H9 (cell line): ENCODE measurements around the gene AXIN2. TPM values are rescaled to one million over a fixed set of nuclear protein-coding genes. Genes with fewer than 3 reads are reported as not detected.

ENCODE experiments used
- DNase-seq: peaks from one replicate; pipeline ENCODE4 v3.0.0-alpha.2; 2017
- H2AFZ ChIP-seq: one replicate; pipeline ENCODE4 v1.6.1; 2013; ENCODE audit warnings: mild to moderate bottlenecking, low read length, control low read depth, moderate library complexity
- H2AK5ac ChIP-seq: 2 replicates; pipeline ENCODE4 v1.6.1; 2013; ENCODE audit warnings: low read length, control low read depth, mixed read lengths; ENCODE audit not compliant: insufficient read length
- H2BK120ac ChIP-seq: one replicate; pipeline ENCODE4 v1.6.1; 2013; ENCODE audit warnings: low read depth, mild to moderate bottlenecking, low read length, control low read depth, inconsistent platforms; ENCODE audit not compliant: poor library complexity, severe bottlenecking
- H2BK12ac ChIP-seq: 2 replicates; pipeline ENCODE4 v1.6.1; 2013; ENCODE audit warnings: low read length, control low read depth, mixed read lengths, low read depth; ENCODE audit not compliant: insufficient read length
- H2BK15ac ChIP-seq: 2 replicates; pipeline ENCODE4 v1.6.1; 2013; ENCODE audit warnings: low read depth, low read length, control low read depth
- H2BK20ac ChIP-seq: one replicate; pipeline ENCODE4 v1.6.1; 2013; ENCODE audit warnings: low read depth, mild to moderate bottlenecking, low read length, control low read depth, inconsistent platforms; ENCODE audit not compliant: poor library complexity, severe bottlenecking
- H2BK5ac ChIP-seq: 2 replicates; pipeline ENCODE4 v1.6.1; 2013; ENCODE audit warnings: low read length, control low read depth, mixed read lengths; ENCODE audit not compliant: insufficient read length
- H3K14ac ChIP-seq: 2 replicates; pipeline ENCODE4 v1.6.1; 2013; ENCODE audit warnings: low read length, control low read depth; ENCODE audit not compliant: insufficient read depth
- H3K18ac ChIP-seq: 2 replicates; pipeline ENCODE4 v1.6.1; 2013; ENCODE audit warnings: low read depth, mild to moderate bottlenecking, mixed read lengths, low read length, control low read depth; ENCODE audit not compliant: insufficient read length
- H3K23ac ChIP-seq: 2 replicates; pipeline ENCODE4 v1.6.1; 2013; ENCODE audit warnings: low read length, control low read depth, mixed read lengths, low read depth; ENCODE audit not compliant: insufficient read length
- H3K23me2 ChIP-seq: 2 replicates; pipeline ENCODE4 v1.6.1; 2013; ENCODE audit warnings: low read depth, mild to moderate bottlenecking, mixed read lengths, low read length, control low read depth; ENCODE audit not compliant: insufficient read length, poor library complexity, severe bottlenecking
- H3K27ac ChIP-seq: 2 replicates; pipeline ENCODE4 v1.5.1; 2013; ENCODE audit warnings: low read length, control low read depth, mixed read lengths, low read depth; ENCODE audit not compliant: insufficient read length
- H3K27me3 ChIP-seq: 2 replicates; pipeline ENCODE4 v1.6.1; 2013; ENCODE audit warnings: low read length, control low read depth, inconsistent platforms; ENCODE audit not compliant: insufficient read depth
- H3K4ac ChIP-seq: 2 replicates; pipeline ENCODE4 v1.6.1; 2013; ENCODE audit warnings: low read depth, mild to moderate bottlenecking, control low read depth, inconsistent platforms, low read length, moderate library complexity
- H3K4me1 ChIP-seq: 2 replicates; pipeline ENCODE4 v1.6.1; 2013; ENCODE audit warnings: low read length, control low read depth, inconsistent platforms; ENCODE audit not compliant: insufficient read depth
- H3K4me2 ChIP-seq: 2 replicates; pipeline ENCODE4 v1.6.1; 2013; ENCODE audit warnings: low read length, control low read depth, mixed read lengths; ENCODE audit not compliant: insufficient read length, insufficient read depth
- H3K56ac ChIP-seq: 2 replicates; pipeline ENCODE4 v1.6.1; 2013; ENCODE audit warnings: low read depth, mild to moderate bottlenecking, mixed read lengths, low read length, control low read depth; ENCODE audit not compliant: insufficient read length
- H3K79me1 ChIP-seq: 2 replicates; pipeline ENCODE4 v1.6.1; 2013; ENCODE audit warnings: low read depth, mild to moderate bottlenecking, moderate library complexity, low read length, control low read depth, inconsistent platforms; ENCODE audit not compliant: insufficient read depth, poor library complexity, severe bottlenecking
- H3K79me2 ChIP-seq: 2 replicates; pipeline ENCODE4 v1.6.1; 2013; ENCODE audit warnings: low read length, control low read depth, inconsistent platforms; ENCODE audit not compliant: insufficient read depth
- H3K9ac ChIP-seq: 2 replicates; pipeline ENCODE4 v1.6.1; 2013; ENCODE audit warnings: low read length, control low read depth, mixed read lengths; ENCODE audit not compliant: insufficient read length; ENCODE audit errors: extremely low read depth
- H3K9me3 ChIP-seq: one replicate; pipeline ENCODE4 v1.6.1; 2013; ENCODE audit warnings: low read depth, low read length, inconsistent platforms; ENCODE audit not compliant: control insufficient read depth
- H3T11ph ChIP-seq: one replicate; pipeline ENCODE4 v1.6.1; 2013; ENCODE audit warnings: mild to moderate bottlenecking, low read length, control low read depth, inconsistent platforms
- H4K20me1 ChIP-seq: one replicate; pipeline ENCODE4 v1.6.1; 2013; ENCODE audit not compliant: control insufficient read depth, insufficient read length, insufficient read depth
- H4K5ac ChIP-seq: 2 replicates; pipeline ENCODE4 v1.6.1; 2013; ENCODE audit warnings: low read depth, mild to moderate bottlenecking, mixed read lengths, low read length, control low read depth; ENCODE audit not compliant: insufficient read length
- H4K8ac ChIP-seq: replicated peaks from 2 replicates; pipeline ENCODE4 v1.6.1; 2013; ENCODE audit warnings: low read length, control low read depth, mixed read lengths, low read depth; ENCODE audit not compliant: insufficient read length
- H4K91ac ChIP-seq: 2 replicates; pipeline ENCODE4 v1.6.1; 2013; ENCODE audit warnings: low read depth, mild to moderate bottlenecking, moderate library complexity, mixed read lengths, low read length, control low read depth; ENCODE audit not compliant: insufficient read length
- H3K27ac Mint-ChIP-seq, 3 experiments: 2 replicates in 2 of 3; 3 replicates in 1 of 3; pipeline ENCODE4 v1.8.0; 2020 to 2021; ENCODE audit warnings: mixed read lengths in 3 of 3, mild to moderate bottlenecking in 1 of 3, moderate library complexity in 1 of 3
- H3K27me3 Mint-ChIP-seq: 2 replicates; pipeline ENCODE4 v1.8.0; 2021; ENCODE audit warnings: low read depth, mild to moderate bottlenecking, moderate library complexity, mixed read lengths
- H3K36me3 Mint-ChIP-seq, 3 experiments: 2 replicates in 2 of 3; 3 replicates in 1 of 3; pipeline ENCODE4 v1.8.0; 2020 to 2021; ENCODE audit warnings: low read depth in 3 of 3, mixed read lengths in 3 of 3; ENCODE audit not compliant: insufficient read depth in 1 of 3
- H3K4me1 Mint-ChIP-seq, 2 experiments: 2 replicates each; pipeline ENCODE4 v1.8.0; 2020; ENCODE audit warnings: mixed read lengths in 2 of 2
- H3K4me3 Mint-ChIP-seq, 2 experiments: 2 replicates in 1 of 2; 3 replicates in 1 of 2; pipeline ENCODE4 v1.8.0; 2020 to 2021; ENCODE audit warnings: mild to moderate bottlenecking in 2 of 2, mixed read lengths in 2 of 2, moderate library complexity in 1 of 2
- H3K9me3 Mint-ChIP-seq, 2 experiments: 2 replicates in 1 of 2; 3 replicates in 1 of 2; pipeline ENCODE4 v1.8.0; 2020; ENCODE audit warnings: mild to moderate bottlenecking in 2 of 2, mixed read lengths in 2 of 2, moderate library complexity in 1 of 2
- CTCF ChIP-seq: fragments of 200-600 bp; sonication (generic); conservative IDR thresholded peaks from 3 replicates; pipeline ENCODE4 v1.8.0; 2021; ENCODE audit warnings: antibody characterized with exemption, mild to moderate bottlenecking
- WGBS: extraction: QIAGEN DNeasy Blood & Tissue Kit; methylation state at CpG from one replicate; pipeline ENCODE4 v1.1.7; 2013; ENCODE audit warnings: missing lambda C conversion rate, low lambda C conversion rate, mixed read lengths; ENCODE audit not compliant: insufficient read length; ENCODE audit errors: extremely low coverage; 5-methylcytosine and 5-hydroxymethylcytosine counted together
- long read RNA-seq: library from polyadenylated mRNA; unstranded; transcript quantifications from one replicate; pipeline ENCODE4 v2.0.0, GENCODE V29; 2020
- total RNA-seq: library from RNA; stranded (reverse); gene quantifications from 2 replicates; pipeline ENCODE4 v1.2.1, GENCODE V29; 2021

Gene AXIN2
- 35.0 and 35.6 TPM in 2 replicates for total RNA-seq
- long read RNA-seq, full-length matches to known transcripts, result 9 of 25 reads
- long read RNA-seq, partial matches to known transcripts, result 8 of 25 reads
- long read RNA-seq, other reads (novel, unspliced or antisense), result 8 of 25 reads

- H3K9ac ChIP-seq, result no peak within 1 kb of the TSS
These were observed at the start of gene AXIN2 for GRCh38 chr17:65561452-65562205. Gene AXIN2, minus strand, starts transcription at chr17:65561648. Its CDS starts 3,028 bp downstream, at chr17:65558620.

More at GRCh38 chr17:65561452-65562205, at the start of gene AXIN2:
- Histone ChIP-seq H3K4me1 (peaks cover 6% of the 10 kb centered on the region; the same call in 1 of the 2 replicates), H4K91ac (no peak within 1 kb of the TSS), H3K9me3 (no peaks in the 10 kb centered on the region), H4K5ac (no peak within 1 kb of the TSS), H3K79me2 (peaks cover 12% of the 10 kb centered on the region; the same call in 1 of the 2 replicates), H3K4ac (no peak within 1 kb of the TSS), H3K27me3 (no peaks in the 10 kb centered on the region; the same call in 1 of the 2 replicates), H2BK15ac (no peak within 1 kb of the TSS), H4K20me1 (no peaks in the 10 kb centered on the region), H4K8ac (no peak within 1 kb of the TSS), H3T11ph (no peak within 1 kb of the TSS), H3K14ac (no peak within 1 kb of the TSS), H2BK20ac (no peak within 1 kb of the TSS), H3K18ac (no peak within 1 kb of the TSS), H3K56ac (no peak within 1 kb of the TSS), H3K4me2 (peak within 1 kb of the TSS; percentile 14), H2AK5ac (no peak within 1 kb of the TSS), H3K23ac (no peak within 1 kb of the TSS), H3K79me1 (peaks cover 11% of the 10 kb centered on the region), H2BK5ac (no peak within 1 kb of the TSS), H2BK12ac (no peak within 1 kb of the TSS), H2BK120ac (no peak within 1 kb of the TSS), H3K23me2 (peaks cover 23% of the 10 kb centered on the region), H2AFZ (no peak within 1 kb of the TSS), H3K27ac (no peak within 1 kb of the TSS)
- H3K27me3 Mint-ChIP-seq, result peaks cover 26% of the 10 kb centered on the region
- no peaks in the 10 kb centered on the region for H3K9me3 Mint-ChIP-seq
- no peak; the same call in 2 of the 3 replicates for TF ChIP-seq CTCF
- peak within 1 kb of the TSS in 2 of 3 experiments; percentile 85 to 87; a peak in 4 of 7 replicates for H3K27ac Mint-ChIP-seq
- H3K36me3 Mint-ChIP-seq, result no peaks in the 10 kb centered on the region; a peak in 1 of 7 replicates
- WGBS, result no CpG with 5 or more reads among the region's 65 CpGs
- peaks cover 20% of the 10 kb centered on the region in 2 experiments for H3K4me1 Mint-ChIP-seq
- H3K4me3 Mint-ChIP-seq, result peak within 1 kb of the TSS; percentile 60 to 79
- peak; percentile 97 for DNase-seq
